Stimulated activated CD4-positive, alpha-beta T cell treated with anti-CD3 and anti-CD28 coated beads, Interleukin-1b, Interleukin-23, amount 100 ng/mL, for 4 hours (primary cell): ENCODE data around the gene CENPO.
"Not testable (repeated sequence)": the region's sequence is repeated elsewhere in the genome, so short reads cannot be mapped to it uniquely, and the experiment has no call there.

Source experiments
- DNase-seq, 2 donors: peaks; one replicate each; pipeline ENCODE4 v3.0.0-alpha.2; 2020; ENCODE audit warnings: low read depth in 2 of 2

Gene CENPO

DNA sequence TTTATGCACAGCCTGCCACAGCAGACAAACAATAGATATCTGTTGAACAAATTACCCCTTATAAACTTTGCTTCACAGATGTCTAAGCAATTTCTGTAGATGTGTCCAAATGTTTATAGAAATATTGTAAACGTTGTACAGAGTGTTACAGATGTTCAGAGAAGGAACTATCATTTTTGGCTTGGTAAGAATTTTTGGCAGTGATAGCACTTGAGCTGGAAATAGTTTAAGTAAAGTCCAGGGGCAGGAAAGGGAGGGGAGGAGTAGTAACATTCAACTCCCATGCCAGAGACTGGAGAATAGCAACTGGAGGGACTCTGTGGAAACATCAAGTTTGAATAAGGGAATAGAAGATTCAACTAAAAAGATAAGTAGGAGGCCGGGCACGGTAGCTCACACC, 4.4 kb upstream of the CENPO start:
- no peak for DNase-seq

DNA sequence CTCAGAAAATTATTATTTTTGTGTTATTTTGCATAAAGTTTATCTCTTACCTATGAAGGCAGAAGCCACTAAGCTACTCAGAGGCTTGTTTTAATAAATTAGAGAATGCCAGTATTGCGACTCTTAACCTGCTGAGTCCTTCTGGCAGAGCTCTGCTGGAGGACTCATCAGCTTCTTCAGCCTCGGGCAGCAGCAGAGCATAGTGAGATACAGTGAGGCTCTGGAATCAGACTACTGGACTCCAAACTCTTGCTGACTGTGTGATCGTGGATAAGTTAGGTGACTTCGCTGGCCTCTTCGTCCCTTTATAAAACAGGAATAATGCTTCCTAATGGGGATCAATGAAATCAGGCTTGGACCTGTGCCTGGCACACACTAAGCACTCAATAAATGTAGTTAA, 1.8 kb upstream of the CENPO start:
- DNase-seq = no peak

- no peak for DNase-seq
Measured at GRCh38 chr2:24792542-24792873, 717 bp upstream of the CENPO start.

- DNase-seq = no peak
Measured at GRCh38 chr2:24793761-24794435, 673 bp downstream of the CENPO start.

DNA sequence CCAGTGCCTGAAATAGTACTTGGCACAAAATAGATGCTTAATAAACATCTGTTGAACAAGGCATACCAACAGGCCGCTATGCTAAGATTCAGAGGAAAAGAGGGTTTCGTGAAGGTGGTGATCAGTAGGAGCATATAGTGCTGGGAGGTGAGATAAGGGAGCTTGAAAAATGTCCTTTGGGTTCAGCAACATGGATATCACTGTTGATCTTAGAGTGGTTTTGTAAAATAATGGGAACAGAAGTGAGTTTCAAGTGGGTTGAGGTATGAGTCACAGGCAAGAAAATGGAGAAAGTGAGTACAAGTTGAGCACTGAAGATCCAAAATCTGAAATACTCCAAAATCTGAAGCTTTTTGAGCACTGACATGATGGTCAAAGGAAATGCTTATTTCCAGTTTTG, 4.4 kb downstream of the CENPO start:
- no peak for DNase-seq

DNA sequence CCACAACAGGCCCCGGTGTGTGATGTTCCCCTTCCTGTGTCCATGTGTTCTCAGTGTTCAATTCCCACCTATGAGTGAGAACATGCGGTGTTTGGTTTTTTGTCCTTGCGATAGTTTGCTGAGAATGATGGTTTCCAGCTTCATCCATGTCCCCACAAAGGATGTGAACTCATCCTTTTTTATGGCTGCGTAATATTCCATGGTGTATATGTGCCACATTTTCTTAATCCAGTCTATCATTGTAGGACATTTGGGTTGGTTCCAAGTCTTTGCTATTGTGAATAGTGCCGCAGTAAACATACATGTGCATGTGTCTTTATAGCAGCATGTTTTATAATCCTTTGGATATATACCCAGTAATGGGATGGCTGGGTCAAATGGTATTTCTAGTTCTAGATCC, 7.3 kb downstream of the CENPO start:
- not testable (repeated sequence) for DNase-seq

- DNase-seq = not testable (repeated sequence)
Measured at GRCh38 chr2:24805811-24806660, 12.8 kb downstream of the CENPO start.

DNA sequence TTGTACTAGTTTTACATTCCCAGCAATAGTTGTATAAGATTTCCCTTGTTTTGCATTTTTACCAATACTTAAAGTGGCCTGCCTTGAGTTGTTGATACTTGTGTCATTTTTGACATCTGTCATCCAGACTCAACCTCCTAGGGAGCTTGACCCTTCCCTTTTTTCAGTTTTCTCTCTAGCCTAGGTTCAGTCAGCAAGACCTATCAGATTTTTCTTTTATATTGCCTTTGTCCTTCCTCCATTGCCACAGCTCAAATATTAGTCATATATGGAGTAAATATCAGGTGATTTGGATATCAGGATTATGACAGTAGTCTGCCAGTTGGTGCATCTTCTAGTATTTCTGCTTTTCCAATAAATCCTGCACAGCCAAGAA, 13.4 kb downstream of the CENPO start:
- DNase-seq = no peak

GRCh38 chr2:24809316-24810007, 16.2 kb downstream of the CENPO start:
- no peak for DNase-seq

DNA sequence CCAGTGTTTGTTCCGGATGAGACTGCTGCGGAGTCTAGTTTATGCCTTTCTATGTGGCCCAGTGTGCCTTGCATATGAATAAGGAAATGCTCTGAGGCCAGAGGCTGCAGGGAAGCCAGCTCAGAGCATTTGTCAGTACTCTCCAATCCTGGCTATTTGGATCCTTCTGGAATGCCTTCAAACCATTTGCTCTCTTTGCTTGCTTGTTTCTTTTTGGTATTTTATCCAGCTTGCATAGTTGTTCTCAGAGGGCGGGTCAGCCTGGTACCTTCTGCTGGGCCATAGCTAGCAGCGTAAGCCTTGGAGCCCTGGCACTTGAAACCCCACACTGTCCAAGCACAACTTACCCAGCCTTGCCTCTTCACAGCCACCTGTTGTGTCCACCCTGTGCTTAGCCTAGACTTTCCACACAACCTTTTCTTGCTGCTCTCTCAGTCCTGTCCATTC, 20.5 kb downstream of the CENPO start:
- DNase-seq = no peak

DNA sequence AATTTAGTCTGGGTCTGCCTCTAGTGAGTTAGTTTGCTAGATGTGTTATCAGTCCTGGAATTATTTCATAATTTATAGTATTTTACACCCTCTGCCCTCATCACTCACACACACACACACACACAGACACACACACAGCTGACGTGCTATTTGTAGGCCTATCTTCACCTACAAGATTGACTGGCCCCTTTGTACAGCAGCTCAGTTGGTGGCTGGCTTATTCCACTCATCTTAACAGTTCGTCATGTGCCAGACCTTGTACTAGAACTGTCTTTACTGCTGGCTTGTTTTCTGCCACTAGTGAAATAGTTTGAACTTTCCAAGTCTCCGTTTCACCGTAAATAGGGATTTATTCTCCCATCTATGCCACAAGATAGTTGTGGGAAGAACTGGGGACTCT, 21.3 kb downstream of the CENPO start:
- no peak for DNase-seq

DNA sequence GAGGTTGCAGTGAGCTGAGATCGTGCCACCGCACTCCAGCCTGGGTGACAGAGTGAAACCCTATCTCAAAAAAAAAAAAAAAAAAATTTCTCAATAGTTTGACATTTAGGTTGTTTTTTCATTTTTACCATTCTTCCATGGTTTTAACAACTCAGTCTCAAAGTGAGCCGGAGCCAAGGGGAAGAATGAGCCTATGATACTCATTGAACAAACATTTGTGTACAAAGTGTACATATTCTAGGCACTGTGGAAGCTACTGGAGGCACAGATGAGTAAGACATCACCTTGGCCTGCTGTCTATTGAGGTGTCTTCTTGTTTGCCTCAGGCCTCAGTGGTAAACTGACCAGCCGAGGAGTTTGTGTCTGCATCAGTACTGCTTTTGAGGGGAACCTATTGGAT, 21.9 kb downstream of the CENPO start:
- DNase-seq = no peak

DNA sequence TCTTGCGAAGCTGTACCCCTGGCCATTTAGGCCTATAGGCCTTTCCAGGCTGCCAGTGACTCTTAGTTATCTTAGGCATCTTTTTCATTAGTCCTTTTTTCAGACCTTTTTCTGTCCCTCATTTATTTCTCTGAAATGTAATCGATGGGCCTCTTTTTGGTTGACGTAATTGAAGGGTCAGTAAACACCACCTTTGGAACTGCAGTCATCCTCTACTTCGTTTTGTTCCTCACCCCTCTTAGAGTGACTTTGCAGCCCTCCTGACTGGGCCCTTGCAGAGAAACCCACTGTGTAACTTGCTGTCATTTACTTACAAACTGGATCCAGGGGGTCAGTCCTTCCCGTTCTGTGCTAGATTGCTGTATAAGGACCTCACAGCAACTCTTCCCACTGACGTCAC, 23.2 kb downstream of the CENPO start:
- DNase-seq = no peak

DNA sequence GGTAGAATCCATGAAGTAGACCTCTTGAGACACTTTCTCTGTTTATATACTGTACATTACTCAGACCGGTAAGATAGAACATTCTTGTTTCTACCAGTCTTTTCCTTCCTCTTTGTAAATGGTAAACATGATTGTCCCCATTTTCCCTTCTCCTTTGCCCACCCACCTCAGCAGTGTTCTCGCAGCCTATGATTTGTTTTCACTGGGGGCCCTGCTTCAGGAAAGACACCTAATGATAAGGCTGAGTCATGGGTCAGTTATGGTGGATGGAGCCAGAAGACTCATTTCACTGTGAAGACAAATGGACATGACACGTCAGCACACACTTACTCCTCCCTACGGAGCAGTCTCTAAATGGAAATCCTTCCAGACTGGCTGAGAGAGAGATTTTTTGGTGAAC, 23.7 kb downstream of the CENPO start:
- no peak for DNase-seq

GRCh38 chr2:24818721-24819167, 25.5 kb downstream of the CENPO start:
- no peak for DNase-seq

GRCh38 chr2:24819442-24820174, 26.4 kb downstream of the CENPO start:
- no peak for DNase-seq

DNA sequence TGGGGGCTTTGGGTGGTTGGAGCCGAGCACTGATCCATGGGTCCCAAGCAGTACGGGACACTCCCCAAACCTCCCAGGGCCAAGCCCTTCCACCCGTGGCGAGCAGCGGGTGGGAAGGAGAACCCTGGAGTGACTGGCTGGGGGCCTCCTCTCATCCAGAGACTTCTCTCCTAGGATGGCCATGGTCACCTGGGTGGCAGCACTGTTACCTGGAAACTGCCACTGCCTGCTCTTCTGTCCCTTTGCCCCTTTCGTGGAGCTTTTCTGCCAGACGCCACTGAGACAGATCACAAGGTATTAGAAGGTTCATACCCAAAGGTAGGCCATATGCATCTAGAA, 26.9 kb downstream of the CENPO start:
- DNase-seq = no peak

- no peak for DNase-seq
Measured at GRCh38 chr2:24820598-24821432, 27.6 kb downstream of the CENPO start.

DNA sequence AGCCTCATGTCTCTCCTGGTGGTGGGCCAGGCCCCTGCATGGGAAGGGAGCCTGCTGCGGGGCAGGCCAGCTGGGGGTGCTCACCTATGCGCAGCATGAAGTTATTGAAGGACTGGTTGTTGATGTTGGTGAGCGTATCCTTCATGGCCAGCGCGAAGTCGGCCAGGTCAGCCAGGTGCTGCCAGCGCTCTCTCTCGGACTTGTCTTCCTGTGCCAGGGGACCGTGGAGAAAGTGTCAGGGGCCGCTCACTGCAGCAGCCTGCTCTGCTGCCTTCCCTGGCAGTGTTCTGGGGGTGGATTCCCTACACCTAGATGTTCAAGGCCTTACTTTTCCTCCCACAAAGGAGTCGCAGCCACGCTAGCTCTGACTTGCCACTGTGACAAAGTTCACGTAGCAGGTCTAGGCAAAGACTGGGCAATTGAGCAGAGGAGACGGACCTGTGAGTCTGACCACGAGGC, 28.2 kb downstream of the CENPO start:
- DNase-seq = no peak

DNA sequence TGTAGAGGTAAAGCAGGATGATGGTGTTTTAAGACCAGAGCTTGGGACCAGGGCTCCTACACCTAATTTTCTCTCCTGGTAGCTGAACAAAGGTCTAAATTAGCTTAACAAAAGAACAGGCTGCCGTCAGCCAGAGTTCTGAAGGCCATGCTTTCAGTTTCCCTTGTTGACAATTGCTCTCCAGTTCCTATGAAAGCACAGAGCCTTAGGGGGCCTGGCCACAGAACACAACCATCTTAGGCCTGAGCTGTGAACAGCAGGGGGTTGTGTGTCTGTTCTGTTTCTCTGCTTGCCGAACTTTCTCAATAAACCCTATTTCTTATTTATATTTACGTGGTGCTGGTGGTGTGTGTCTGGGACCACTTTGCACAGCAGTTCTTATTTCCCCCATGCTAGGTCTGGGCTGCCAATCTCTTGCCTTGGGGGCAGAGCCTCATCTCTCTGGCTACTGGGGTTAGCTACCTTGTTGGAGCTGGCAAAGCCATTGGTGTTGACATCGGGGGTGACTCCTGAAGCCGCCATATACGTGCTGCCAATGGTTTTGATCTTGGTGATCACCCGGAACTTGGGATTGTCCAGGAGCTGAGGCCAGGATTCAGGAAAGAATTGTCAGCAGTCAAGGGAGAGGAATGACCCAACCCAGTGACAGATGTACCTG, 29.0 kb downstream of the CENPO start:
- no peak for DNase-seq
